Panc1 (cell line): ENCODE results near the gene FKBP5. TPM values are rescaled to one million over a fixed set of nuclear protein-coding genes. Genes with fewer than 3 reads are reported as not detected.

Experiments
- ATAC-seq: fragments of 200-7000 bp; cut with Tn5 transposase; 2 replicates; pipeline ENCODE4 v1.9.1; 2020; ENCODE audit warnings: mild to moderate bottlenecking, moderate library complexity
- BruUV-seq: library from RNA; stranded (reverse); fragments of 400-500 nt; replicated peaks from 2 replicates; lab custom pipeline; 2021; lab: Mats Ljungman, UMichigan
- CTCF ChIA-PET: fragments of 300-600 bp; sonication (Branson Sonifier 250); formaldehyde crosslinking; loops from one replicate; lab custom pipeline; 2022; ENCODE audit warnings: antibody characterized with exemption; lab: Charles Lee
- POLR2A ChIA-PET: fragments of 300-600 bp; sonication (Branson Sonifier 250); formaldehyde crosslinking; loops from one replicate; lab custom pipeline; 2022; ENCODE audit warnings: antibody characterized with exemption; lab: Charles Lee
- DNase-seq: peaks from one replicate; pipeline ENCODE4 v3.0.0-alpha.2; 2010; ENCODE audit warnings: low read depth, low spot score
- H3K27ac ChIP-seq: 2 replicates; pipeline ENCODE4 v1.5.1; 2011; ENCODE audit warnings: mild to moderate bottlenecking, low read length, inconsistent platforms
- H3K27me3 ChIP-seq: fragments of 200-500 bp; sonication (Bioruptor generic); 2 replicates; pipeline ENCODE4 v1.6.0; 2014; ENCODE audit warnings: low read length, inconsistent platforms; ENCODE audit not compliant: control insufficient read depth, insufficient read depth
- H3K36me3 ChIP-seq: fragments of 200-500 bp; sonication (Bioruptor generic); 2 replicates; pipeline ENCODE4 v1.5.1; 2014; ENCODE audit warnings: inconsistent platforms, mild to moderate bottlenecking, low read length, moderate library complexity; ENCODE audit not compliant: control insufficient read depth, insufficient read depth
- H3K4me1 ChIP-seq: 2 replicates; pipeline ENCODE4 v1.5.1; 2011; ENCODE audit warnings: inconsistent platforms, mild to moderate bottlenecking, low read length, moderate library complexity; ENCODE audit not compliant: control insufficient read depth, insufficient read depth
- H3K4me3 ChIP-seq, 2 experiments: 2 replicates each; pipeline ENCODE4 v1.5.1; 2011 to 2012; ENCODE audit warnings: low read depth in 2 of 2, low read length in 2 of 2, mild to moderate bottlenecking in 2 of 2, inconsistent platforms in 1 of 2, moderate library complexity in 1 of 2
- H3K9me3 ChIP-seq: fragments of 200-500 bp; sonication (Bioruptor generic); 2 replicates; pipeline ENCODE4 v1.5.1; 2014; ENCODE audit warnings: low read depth, mild to moderate bottlenecking, inconsistent platforms, low read length, moderate library complexity; ENCODE audit not compliant: control insufficient read depth, insufficient read depth
- CTCF ChIP-seq: fragments of 450-650 bp; IDR thresholded peaks from 2 replicates; pipeline ENCODE4 v1.5.1; 2017; ENCODE audit warnings: mild to moderate bottlenecking
- POLR2AphosphoS5 ChIP-seq: IDR thresholded peaks from 2 replicates; pipeline ENCODE4 v1.6.1; 2012; ENCODE audit warnings: mild to moderate bottlenecking, low read depth, low read length, moderate library complexity
- REST ChIP-seq, 2 experiments: IDR thresholded peaks; 2 replicates each; pipeline ENCODE4 v1.6.1; 2011 to 2012; ENCODE audit warnings: low read depth in 2 of 2, control low read depth in 1 of 2, low read length in 1 of 2, mild to moderate bottlenecking in 1 of 2, moderate library complexity in 1 of 2; ENCODE audit not compliant: insufficient read depth in 1 of 2
- SIN3A ChIP-seq: IDR thresholded peaks from 2 replicates; pipeline ENCODE4 v1.6.1; 2012; ENCODE audit warnings: low read depth, mild to moderate bottlenecking, low read length, moderate library complexity, borderline replicate concordance; ENCODE audit not compliant: insufficient read depth
- TCF7L2 ChIP-seq: IDR thresholded peaks from 2 replicates; pipeline ENCODE4 v1.6.1; 2011; ENCODE audit warnings: mild to moderate bottlenecking, low read depth, low read length, inconsistent platforms
- in situ Hi-C: cut with HindIII; loops from 2 replicates; pipeline ENCODE4 v1.10.0; 2016; ENCODE audit warnings: low sequenced_read_pairs, low pct_unique_long_range_greater_than_20kb
- intact Hi-C: fragments of 100-400 bp; cut with micrococcal nuclease; formaldehyde crosslinking; loops from one replicate; pipeline ENCODE4 v1.10.0; 2022; ENCODE audit not compliant: unreplicated experiment
- total RNA-seq: library from RNA; stranded (reverse); gene quantifications from one replicate; pipeline ENCODE4 v1.2.1, GENCODE V29; 2021; ENCODE audit not compliant: unreplicated experiment

Gene FKBP5
- total RNA-seq, 1 experiment from 2014 or later: 25.2 TPM

GRCh38 chr6:35622283-35622682 is 66.4 kb downstream of the FKBP5 start:
- ChIA-PET POLR2A (no interaction called here), CTCF (no interaction called here)
- in situ Hi-C loops: no loop called here
- DNase-seq: no peak
- ATAC-seq: no peak
- no TSS peak for BruUV-seq
- intact Hi-C loops: no loop called here
- H3K4me1 ChIP-seq: no peaks in the 10 kb centered on the region
- TF ChIP-seq TCF7L2: no peak
- no peak for TF ChIP-seq POLR2AphosphoS5
- TF ChIP-seq CTCF: no peak
- TF ChIP-seq SIN3A: no peak
- H3K9me3 ChIP-seq: no peaks in the 10 kb centered on the region
- no peak overlapping the region for H3K27ac ChIP-seq
- H3K27me3 ChIP-seq: no peaks in the 10 kb centered on the region
- no peak overlapping the region for H3K4me3 ChIP-seq
- H3K36me3 ChIP-seq: 0 out of 2 replicates have a peak, but pooled peaks cover 5% of the 10 kb centered on the region

GRCh38 chr6:35620706-35621105 is 68.0 kb downstream of the FKBP5 start:
- Histone ChIP-seq H3K36me3 (0 out of 2 replicates have a peak, but pooled peaks cover 5% of the 10 kb centered on the region), H3K27ac (no peak overlapping the region), H3K4me3 (no peak overlapping the region), H3K4me1 (no peaks in the 10 kb centered on the region), H3K27me3 (no peaks in the 10 kb centered on the region), H3K9me3 (no peaks in the 10 kb centered on the region)
- ChIA-PET CTCF (no interaction called here), POLR2A (no interaction called here)
- BruUV-seq: no TSS peak
- intact Hi-C loops (no loop called here), in situ Hi-C loops (no loop called here)
- TF ChIP-seq TCF7L2 (no peak), CTCF (no peak), SIN3A (no peak), POLR2AphosphoS5 (no peak), REST (IDR thresholded peaks at IDR 0.05; ENCODE audit: insufficient read depth in 1 of 2, low read depth in 2 of 2, low read length in 1 of 2) (no peak)
- DNase-seq (no peak), ATAC-seq (no peak)
